Osteoblast (primary cell): Measurements from ENCODE around the gene KRTAP19-3. TPM values are rescaled to one million over a fixed set of nuclear protein-coding genes. Genes with fewer than 3 reads are reported as not detected.

ENCODE experiments used
- DNase-seq: peaks from one replicate; pipeline ENCODE4 v3.0.0; 2011; ENCODE audit warnings: low spot score, mixed read lengths; ENCODE audit not compliant: insufficient read length; ENCODE audit errors: missing footprints
- H2AFZ ChIP-seq: 2 replicates; pipeline ENCODE4 v1.6.0; 2011; ENCODE audit warnings: mild to moderate bottlenecking, low read length
- H3K27ac ChIP-seq: 2 replicates; pipeline ENCODE4 v1.5.1; 2011; ENCODE audit warnings: mild to moderate bottlenecking, low read depth, low read length, moderate library complexity
- H3K27me3 ChIP-seq: 2 replicates; pipeline ENCODE4 v1.6.0; 2012; ENCODE audit warnings: mild to moderate bottlenecking, control low read depth, inconsistent platforms, low read length, moderate library complexity; ENCODE audit not compliant: insufficient read depth
- H3K36me3 ChIP-seq: 2 replicates; pipeline ENCODE4 v1.5.1; 2011; ENCODE audit warnings: mild to moderate bottlenecking, low read length, control low read depth, moderate library complexity; ENCODE audit not compliant: insufficient read depth
- H3K4me1 ChIP-seq: 2 replicates; pipeline ENCODE4 v1.5.1; 2011; ENCODE audit warnings: mild to moderate bottlenecking, low read length, control low read depth, moderate library complexity; ENCODE audit not compliant: insufficient read depth
- H3K4me2 ChIP-seq: 2 replicates; pipeline ENCODE4 v1.6.0; 2011; ENCODE audit warnings: mild to moderate bottlenecking, low read length; ENCODE audit not compliant: insufficient read depth
- H3K4me3 ChIP-seq: fragments of 200-600 bp; sonication (generic); 3 replicates; pipeline ENCODE4 v1.5.1; 2012; ENCODE audit warnings: mild to moderate bottlenecking, low read length, inconsistent platforms; ENCODE audit not compliant: insufficient read depth
- H3K79me2 ChIP-seq: 2 replicates; pipeline ENCODE4 v1.6.0; 2012; ENCODE audit warnings: mild to moderate bottlenecking, low read length, control low read depth, inconsistent platforms; ENCODE audit not compliant: insufficient read depth
- H3K9me3 ChIP-seq: 2 replicates; pipeline ENCODE4 v1.5.1; 2011; ENCODE audit warnings: low read depth, low read length, control low read depth
- H4K20me1 ChIP-seq: 2 replicates; pipeline ENCODE4 v1.6.0; 2012; ENCODE audit warnings: mild to moderate bottlenecking, low read length, control low read depth; ENCODE audit not compliant: insufficient read depth
- CTCF ChIP-seq: IDR thresholded peaks from 2 replicates; pipeline ENCODE4 v1.5.1; 2011; ENCODE audit warnings: mild to moderate bottlenecking, low read depth, low read length, moderate library complexity; ENCODE audit errors: extremely low read depth
- small RNA-seq: library from RNA; depleted of rRNA; stranded (forward); fragments of <200 nt; gene quantifications from one replicate; pipeline ENCODE3, GENCODE V24; 2012
- total RNA-seq: library from RNA; depleted of rRNA; stranded (reverse); fragments of >200 nt; gene quantifications from 2 replicates; pipeline ENCODE4 v1.2.3, GENCODE V29; 2012

KRTAP19-3 gene
- total RNA-seq, 1 donor, result not detected

GRCh38 chr21:30444204-30444603 is 47.6 kb downstream of the KRTAP19-3 start:
- Histone ChIP-seq H3K4me2 (no peak overlapping the region), H3K79me2 (no peaks in the 10 kb centered on the region), H3K4me1 (no peaks in the 10 kb centered on the region), H3K4me3 (no peak overlapping the region), H4K20me1 (no peaks in the 10 kb centered on the region), H2AFZ (no peak overlapping the region), H3K36me3 (no peaks in the 10 kb centered on the region), H3K9me3 (no peaks in the 10 kb centered on the region), H3K27me3 (no peaks in the 10 kb centered on the region), H3K27ac (no peak overlapping the region)
- DNase-seq, result peak; percentile 13
- no peak for TF ChIP-seq CTCF

GRCh38 chr21:30443226-30443625 is 48.6 kb downstream of the KRTAP19-3 start:
- no peaks in the 10 kb centered on the region for H3K79me2 ChIP-seq
- H2AFZ ChIP-seq, result no peak overlapping the region
- no peak overlapping the region for H3K4me2 ChIP-seq
- no peaks in the 10 kb centered on the region for H3K9me3 ChIP-seq
- H3K27ac ChIP-seq, result no peak overlapping the region
- H3K4me3 ChIP-seq, result no peak overlapping the region
- no peak for TF ChIP-seq CTCF
- H3K27me3 ChIP-seq, result no peaks in the 10 kb centered on the region
- no peaks in the 10 kb centered on the region for H3K4me1 ChIP-seq
- DNase-seq, result no peak
- H4K20me1 ChIP-seq, result no peaks in the 10 kb centered on the region
- H3K36me3 ChIP-seq, result no peaks in the 10 kb centered on the region

Small RNAs within 50 kb of the gene (small RNA-seq; reads per million reads assigned to genes)
- gene AP000567.1, result not detected
- gene KRTAP19-10P, result not detected
- gene KRTAP19-11P, result not detected
- not detected for gene KRTAP19-9P

Other genes with a start within 250 kb of the KRTAP19-3 start
- gene KRTAP24-1, start 209.1 kb downstream of the KRTAP19-3 start, total RNA-seq, result not detected in 2 replicates
- not detected in 2 replicates for gene KRTAP25-1, start 202.5 kb downstream of the KRTAP19-3 start, total RNA-seq
- not detected in 2 replicates for gene KRTAP26-1, start 171.7 kb downstream of the KRTAP19-3 start, total RNA-seq
- gene KRTAP27-1, start 154.3 kb downstream of the KRTAP19-3 start, total RNA-seq, result not detected in 2 replicates
- gene KRTAP23-1, start 143.4 kb downstream of the KRTAP19-3 start, total RNA-seq, result not detected in 2 replicates
- not detected in 2 replicates for gene KRTAP13-2, start 119.7 kb downstream of the KRTAP19-3 start, total RNA-seq
- not detected in 2 replicates for gene KRTAP13-1, start 96.0 kb downstream of the KRTAP19-3 start, total RNA-seq
- gene KRTAP13-3, start 66.1 kb downstream of the KRTAP19-3 start, total RNA-seq, result not detected in 2 replicates
- not detected in 2 replicates for gene KRTAP13-4, start 61.8 kb downstream of the KRTAP19-3 start, total RNA-seq
- not detected in 2 replicates for gene KRTAP15-1, start 51.7 kb downstream of the KRTAP19-3 start, total RNA-seq
- not detected in 2 replicates for gene KRTAP19-1, start 11.6 kb downstream of the KRTAP19-3 start, total RNA-seq
- not detected in 2 replicates for gene KRTAP19-2, start 4.6 kb downstream of the KRTAP19-3 start, total RNA-seq
- gene KRTAP19-4, start 5.2 kb upstream of the KRTAP19-3 start, total RNA-seq, result not detected in 2 replicates
- not detected in 2 replicates for gene KRTAP19-5, start 10.1 kb upstream of the KRTAP19-3 start, total RNA-seq
- not detected in 2 replicates for gene KRTAP19-6, start 49.9 kb upstream of the KRTAP19-3 start, total RNA-seq
- gene KRTAP19-7, start 69.3 kb upstream of the KRTAP19-3 start, total RNA-seq, result not detected in 2 replicates
- gene KRTAP22-2, start 98.4 kb upstream of the KRTAP19-3 start, total RNA-seq, result not detected in 2 replicates
- not detected in 2 replicates for gene KRTAP6-3, start 100.4 kb upstream of the KRTAP19-3 start, total RNA-seq
- not detected in 2 replicates for gene KRTAP6-2, start 106.9 kb upstream of the KRTAP19-3 start, total RNA-seq
- not detected in 2 replicates for gene KRTAP22-1, start 109.1 kb upstream of the KRTAP19-3 start, total RNA-seq
- not detected in 2 replicates for gene KRTAP6-1, start 121.9 kb upstream of the KRTAP19-3 start, total RNA-seq
- not detected in 2 replicates for gene KRTAP20-1, start 124.4 kb upstream of the KRTAP19-3 start, total RNA-seq
- gene KRTAP20-4, start 128.6 kb upstream of the KRTAP19-3 start, total RNA-seq, result not detected in 2 replicates
- not detected in 2 replicates for gene KRTAP20-2, start 143.2 kb upstream of the KRTAP19-3 start, total RNA-seq
- gene KRTAP20-3, start 150.9 kb upstream of the KRTAP19-3 start, total RNA-seq, result not detected in 2 replicates
- gene KRTAP21-3, start 226.8 kb upstream of the KRTAP19-3 start, total RNA-seq, result not detected in 2 replicates